GM19468 (cell line): Measurements from ENCODE around the gene INPP5A.
A peak's percentile ranks its signal among the peaks of the same experiment; 100 is the strongest.
"Not testable (repeated sequence)": the region's sequence is repeated elsewhere in the genome, so short reads cannot be mapped to it uniquely, and the experiment has no call there.

Experiments
- ATAC-seq: cut with Tn5 transposase; IDR thresholded peaks from one replicate; pipeline ENCODE4 v1.9.1; 2021; ENCODE audit warnings: mild to moderate bottlenecking, moderate library complexity, moderate number of reproducible peaks; ENCODE audit not compliant: unreplicated experiment; ENCODE audit errors: extremely low read depth

INPP5A gene

DNA sequence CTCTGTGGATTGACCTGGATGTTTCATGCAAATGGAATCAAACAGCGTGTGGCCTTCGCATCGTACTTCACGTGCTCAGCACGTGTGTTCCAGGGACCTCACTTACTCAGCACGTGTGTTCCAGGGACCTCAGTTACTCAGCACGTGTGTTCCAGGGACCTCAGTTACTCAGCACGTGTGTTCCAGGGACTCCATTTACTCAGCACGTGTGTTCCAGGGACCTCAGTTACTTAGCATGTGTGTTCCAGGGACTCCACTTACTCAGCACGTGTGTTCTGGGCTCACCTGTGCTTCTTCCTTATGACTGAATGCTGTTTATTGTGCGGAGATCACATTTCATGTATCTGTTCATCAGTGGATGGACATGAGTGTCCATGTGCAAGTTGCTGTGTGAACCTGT, 22.0 kb downstream of the INPP5A start:
- ATAC-seq: no peak

DNA sequence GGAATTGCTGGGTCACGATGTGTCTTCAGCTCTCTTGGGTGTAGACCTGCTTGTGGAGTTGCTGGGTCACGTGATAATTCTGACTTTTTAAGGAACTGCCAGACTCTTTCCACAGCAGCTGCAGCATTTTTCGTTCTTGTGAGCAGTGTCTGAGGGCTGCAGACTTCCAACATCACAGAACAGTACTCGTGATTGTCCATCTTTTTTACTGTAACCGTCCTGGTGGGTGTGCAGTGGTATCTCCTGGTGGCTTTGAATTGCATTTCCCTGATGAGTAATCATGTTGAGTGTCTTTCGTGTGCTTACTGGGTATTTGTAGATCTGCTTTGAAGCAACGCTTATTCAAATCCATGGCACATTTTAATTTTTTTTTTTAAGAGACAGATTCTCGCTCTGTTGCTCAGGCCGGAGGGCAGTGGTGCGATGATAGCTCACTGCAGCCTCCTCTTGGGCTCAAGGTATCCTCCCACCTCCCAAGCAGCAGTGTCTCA, 22.7 kb downstream of the INPP5A start:
- ATAC-seq: no peak

DNA sequence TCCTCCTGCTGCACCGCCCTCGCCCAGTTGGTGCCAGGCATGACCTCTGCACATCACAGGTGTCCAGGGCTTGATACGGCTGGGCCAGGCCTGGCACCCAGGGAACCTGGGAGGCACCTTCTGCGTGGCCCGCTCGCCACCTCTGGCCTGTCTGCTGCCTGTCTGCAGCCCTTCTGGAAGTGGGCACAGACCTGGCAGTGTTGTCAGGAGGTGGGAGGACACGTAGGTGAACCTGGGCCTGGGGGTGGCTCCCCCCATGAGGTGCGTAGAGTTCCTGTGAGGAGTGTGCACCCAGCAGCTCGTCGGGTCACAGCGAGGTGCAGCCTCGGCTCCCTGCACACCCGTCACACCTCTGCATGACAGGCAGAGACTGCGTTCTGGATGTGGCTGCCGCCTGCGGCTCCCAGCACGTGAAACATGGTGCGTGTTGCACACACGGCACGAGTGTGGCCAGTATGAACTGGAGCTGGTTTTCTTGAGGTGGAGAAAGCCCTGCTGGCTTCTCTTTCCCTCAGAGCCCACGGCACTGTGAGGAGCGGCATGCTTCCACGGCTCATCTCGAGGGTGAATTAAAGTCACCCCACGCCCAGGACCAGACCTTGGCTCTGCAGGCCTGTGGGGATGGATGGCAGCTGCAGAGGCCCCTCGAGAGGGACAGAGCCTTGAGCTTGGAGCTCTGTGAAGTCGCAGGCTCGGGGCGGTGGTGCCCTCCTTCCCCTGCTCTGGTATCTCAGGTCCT, 24.8 kb downstream of the INPP5A start:
- ATAC-seq: no peak

DNA sequence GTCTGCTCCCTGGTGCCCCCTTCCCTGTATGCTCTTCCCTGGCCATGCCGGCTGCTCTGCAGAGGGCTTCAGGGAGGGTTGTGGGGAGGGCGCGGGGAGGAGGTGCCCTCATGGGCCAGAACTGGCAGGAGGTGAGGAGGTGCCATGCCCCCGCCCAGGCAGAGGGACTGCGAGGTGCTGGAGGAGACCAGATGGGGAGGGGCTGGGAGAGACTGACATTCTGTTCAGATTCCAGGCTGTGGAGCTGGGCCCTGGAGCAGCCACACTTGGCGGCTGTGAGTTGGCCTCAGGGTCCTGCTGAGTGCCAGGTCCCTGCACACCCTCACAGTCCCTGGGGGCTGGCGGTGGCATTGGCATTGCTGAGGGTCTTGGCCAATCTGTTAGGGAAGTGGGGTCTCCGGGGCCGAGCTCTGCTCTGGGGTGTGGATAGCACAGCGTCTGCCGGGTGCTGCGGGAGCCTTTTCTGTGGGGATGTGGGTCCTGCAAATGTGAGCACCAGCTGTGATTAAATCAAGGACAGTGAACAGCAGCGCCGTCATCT, 25.4 kb downstream of the INPP5A start:
- no peak for ATAC-seq

DNA sequence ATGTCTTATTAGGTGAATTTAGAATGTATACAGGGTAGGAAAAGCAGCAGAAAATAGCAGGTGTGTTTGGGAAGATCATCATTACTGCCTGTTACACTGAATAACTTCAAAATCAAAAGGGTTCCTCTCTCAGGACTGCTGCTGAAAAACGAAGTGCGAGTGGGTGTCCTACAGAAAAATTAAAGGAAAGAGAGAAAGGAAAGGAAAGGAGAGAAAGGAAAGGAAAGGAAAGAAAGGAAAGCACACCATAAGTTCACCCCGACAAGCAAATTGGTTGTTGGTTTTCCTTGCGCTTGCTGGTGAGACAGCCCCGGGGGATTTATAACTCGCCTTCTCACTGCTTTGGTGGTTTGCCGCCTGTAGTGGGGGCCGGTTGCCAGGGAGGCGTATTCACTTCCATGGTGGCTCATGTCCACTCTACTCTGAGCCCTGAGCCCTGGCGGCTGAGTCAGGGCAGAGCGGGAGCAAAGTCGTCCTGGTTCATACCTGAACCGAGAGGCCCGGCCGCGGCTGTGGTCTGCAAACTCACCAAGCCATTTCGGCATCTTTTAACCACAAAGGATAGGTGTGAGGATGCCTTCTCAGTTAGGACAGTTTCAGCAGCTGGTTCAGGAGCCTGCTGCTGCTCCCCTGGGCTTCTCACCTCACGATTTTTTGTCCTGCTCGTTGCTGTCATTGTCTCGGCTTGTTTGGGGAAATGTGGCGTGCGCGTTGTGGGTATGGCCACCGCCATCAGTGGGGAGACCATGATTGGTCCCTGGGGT, 26.1 kb downstream of the INPP5A start:
- ATAC-seq: peak; percentile 76

DNA sequence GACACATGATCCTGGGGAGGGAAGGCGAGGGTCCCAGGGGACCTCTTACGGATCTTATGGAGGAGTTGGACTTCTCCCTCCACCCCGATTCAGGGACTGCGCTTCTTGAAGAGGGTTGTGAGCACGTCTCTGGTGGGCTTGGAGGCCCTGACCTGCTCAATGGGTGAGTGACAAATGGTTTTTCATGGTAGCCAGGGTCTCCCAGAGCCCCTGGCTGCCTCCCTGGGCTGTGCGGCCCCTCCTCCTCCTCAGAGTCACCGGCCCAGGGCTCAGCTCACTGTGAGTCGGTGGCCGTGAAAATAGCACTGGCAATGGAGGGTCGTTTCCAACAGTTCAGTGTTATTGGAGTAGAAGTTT, 26.6 kb downstream of the INPP5A start:
- ATAC-seq: no peak

DNA sequence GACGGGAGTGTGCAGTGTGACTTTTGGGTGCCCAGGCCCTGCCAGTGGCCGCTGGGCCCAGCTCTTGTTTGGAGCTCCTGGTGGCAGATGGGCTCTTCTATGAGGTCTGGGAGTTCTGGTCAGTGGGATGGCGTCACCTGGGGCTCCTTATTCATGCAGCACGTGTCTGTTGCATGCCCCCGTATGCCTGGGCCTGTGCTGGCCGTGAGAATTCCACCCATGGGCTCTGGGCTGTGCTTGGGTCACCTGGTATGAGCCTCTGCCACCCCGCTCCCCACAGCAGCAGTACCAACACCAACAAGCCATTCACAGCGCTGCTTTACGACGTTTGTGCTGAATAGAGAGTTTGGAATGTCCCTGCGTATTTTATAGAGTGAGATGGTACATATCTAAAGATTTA, 27.1 kb downstream of the INPP5A start:
- ATAC-seq: no peak

DNA sequence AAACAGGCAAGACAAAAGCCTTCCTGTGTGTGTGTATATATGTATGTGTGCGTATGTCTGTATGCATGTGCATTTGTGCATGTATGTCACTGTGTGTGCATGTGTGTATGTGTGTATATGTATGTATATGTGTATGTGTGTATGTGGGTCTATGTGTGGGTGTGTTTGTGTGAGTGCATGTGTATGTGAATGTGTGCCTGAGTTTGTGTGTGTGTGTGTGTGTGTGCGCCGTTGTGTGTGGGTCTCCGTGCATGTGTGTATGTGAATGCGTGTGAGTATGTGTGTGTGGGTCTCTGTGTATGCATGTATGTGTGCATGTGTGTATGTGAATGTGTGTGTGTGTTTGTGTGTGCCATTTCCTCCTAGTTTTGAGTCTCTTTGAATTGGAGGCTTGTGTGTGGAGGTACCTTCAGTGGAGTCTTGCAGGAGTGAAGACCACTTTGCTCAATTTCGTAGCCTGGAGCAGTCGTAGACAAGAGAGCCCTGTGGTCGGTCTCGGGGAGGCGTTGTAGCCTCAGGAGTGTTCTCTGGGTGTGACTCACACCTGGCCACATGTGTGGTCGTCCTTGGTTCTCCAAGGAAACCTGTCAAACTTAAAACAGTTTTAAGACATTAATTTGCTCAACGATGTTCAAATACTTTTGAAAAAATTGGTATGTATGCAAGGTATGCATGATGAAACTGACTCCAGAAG, 28.1 kb downstream of the INPP5A start:
- ATAC-seq: no peak

DNA sequence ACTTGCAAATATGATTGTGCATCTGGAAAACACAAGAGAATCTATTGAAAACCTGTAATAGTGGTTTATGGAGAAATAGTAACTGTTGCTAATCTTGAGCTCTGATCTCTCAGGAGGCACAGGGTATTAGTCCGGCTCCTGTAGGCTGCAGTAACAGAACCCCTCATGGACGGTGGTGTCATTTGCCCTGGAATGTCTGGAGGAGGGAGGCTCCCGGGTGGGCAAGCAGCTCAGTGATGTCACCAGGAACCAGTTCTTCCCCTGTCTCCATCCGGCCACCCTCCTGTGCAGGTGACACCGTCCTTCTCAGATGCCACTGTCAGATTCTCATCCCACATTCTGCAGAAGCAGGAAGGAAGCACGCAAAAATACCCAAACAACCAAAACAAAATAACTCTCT, 29.3 kb downstream of the INPP5A start:
- ATAC-seq: no peak

DNA sequence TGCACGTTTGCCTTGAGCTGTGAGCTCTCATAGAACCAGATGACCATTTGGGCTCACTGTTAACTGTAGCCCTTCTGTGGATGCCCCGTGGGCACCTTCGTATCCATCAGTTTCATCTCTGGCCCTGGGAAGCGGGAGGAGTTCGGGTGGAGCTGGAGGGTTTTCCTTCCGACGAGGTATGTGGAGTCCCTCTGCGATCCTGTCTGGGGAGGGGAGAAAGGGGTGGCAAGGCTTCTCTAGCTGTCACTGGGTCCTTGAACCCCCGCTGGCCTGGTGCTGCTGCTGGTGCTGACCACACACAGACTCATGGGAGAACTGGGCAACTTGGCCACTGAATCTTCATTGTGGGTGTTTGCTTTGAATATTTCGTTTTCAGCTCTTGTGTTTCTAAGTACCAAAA, 32.7 kb downstream of the INPP5A start:
- no peak for ATAC-seq

DNA sequence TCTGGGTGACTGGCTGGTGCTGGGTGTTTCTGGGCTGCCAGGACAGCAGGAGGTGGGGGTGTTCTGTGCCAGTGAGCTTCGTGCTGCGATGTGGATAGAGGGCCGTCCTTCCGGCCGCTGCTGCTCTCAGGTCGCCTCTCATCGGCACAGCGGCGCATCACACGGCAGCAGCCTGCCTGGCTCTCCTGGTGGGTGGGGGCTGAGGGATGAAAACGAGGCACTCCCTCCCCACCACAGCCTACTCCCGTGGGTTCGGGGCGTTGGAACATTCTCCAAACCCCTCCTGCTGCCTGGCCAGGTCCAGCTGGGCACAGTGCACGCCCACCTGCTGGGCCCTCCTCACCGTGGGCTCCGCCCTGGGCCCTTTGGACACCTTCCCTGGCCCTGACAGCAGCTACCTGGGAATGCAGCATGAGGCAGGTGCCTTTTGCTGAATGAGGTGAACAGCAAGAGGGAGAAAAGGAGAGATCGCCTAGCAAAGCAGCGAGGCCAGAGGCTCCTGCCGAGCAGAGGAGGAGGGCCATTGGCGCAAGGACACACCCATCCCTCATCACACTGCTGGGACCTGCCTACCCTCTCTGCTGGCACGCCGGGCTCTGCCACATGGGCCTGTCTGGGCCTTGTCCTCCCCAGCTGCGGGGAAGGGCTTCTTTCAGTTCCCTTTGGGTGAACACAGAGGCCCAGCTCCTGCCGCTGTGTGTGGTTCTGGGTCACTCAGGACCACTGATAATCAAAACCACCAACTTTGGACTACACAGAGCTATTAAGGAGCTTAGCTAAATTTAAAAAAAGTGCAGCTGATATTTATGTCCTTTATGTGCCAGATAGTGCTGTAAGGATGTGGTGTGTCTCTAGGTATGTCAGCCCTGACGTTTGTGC, 33.4 kb downstream of the INPP5A start:
- ATAC-seq: peak; percentile 49

DNA sequence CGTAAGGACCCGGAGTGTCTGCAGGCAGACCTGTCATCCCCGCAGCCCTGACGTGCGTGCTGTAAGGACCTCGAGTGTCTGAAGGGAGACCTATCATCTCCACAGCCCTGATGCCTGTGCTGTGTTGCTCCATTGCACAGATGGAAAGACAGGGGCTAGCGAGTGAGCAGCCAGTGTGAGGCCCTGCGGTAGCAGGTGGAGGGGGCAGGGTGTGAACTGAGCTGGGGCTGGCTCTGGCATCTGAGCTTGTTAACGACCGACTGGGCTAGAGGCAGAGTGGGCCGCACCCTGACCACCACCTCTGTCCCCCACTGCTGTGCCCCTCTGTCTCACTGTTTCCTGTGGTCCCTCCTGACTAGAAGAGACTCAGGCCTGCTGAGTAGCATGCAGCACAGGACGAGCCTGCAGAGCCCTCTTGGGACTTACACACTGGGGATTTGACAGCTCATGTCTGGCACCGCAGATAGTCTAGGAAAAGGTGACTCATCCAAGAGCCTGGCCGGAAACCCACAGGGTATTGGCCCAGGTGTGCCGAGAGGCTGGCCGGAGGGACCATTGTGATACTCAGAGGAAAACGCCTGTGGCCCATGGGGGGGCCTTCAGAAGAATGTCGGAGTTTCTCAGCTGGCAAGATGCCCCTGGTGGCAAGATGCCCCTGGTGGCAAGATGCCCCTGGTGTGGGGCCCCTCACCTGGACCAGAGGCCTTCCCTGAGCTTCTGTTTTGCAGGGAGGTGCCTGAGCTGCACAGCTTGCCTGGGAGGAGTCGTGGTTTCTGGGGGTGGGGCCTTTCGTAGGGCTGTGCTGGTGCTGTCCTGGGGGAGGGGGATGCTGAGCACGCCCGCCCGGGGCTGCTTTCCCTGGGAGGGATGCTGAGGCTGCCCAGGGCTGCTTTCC, 34.3 kb downstream of the INPP5A start:
- ATAC-seq: peak; percentile 61

DNA sequence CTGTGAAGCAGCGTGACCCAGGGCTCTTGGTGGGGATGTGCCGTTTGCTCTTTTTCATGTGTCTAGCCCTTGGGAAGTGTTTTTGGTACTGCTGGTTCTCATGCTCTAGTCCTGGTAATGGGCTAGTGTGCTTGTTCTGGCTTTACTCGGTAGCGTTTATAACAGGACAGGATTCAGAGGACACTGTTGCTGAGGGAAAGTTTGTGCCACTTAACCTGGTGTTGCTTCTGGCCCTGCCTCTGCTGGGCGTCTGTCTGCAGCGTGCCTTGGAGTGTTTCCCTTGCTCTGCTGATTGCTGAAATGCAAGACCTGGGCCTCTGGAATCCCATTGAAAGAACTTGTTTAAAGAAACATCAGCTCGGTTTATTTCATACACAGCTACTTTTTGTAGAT, 35.0 kb downstream of the INPP5A start:
- ATAC-seq: no peak

DNA sequence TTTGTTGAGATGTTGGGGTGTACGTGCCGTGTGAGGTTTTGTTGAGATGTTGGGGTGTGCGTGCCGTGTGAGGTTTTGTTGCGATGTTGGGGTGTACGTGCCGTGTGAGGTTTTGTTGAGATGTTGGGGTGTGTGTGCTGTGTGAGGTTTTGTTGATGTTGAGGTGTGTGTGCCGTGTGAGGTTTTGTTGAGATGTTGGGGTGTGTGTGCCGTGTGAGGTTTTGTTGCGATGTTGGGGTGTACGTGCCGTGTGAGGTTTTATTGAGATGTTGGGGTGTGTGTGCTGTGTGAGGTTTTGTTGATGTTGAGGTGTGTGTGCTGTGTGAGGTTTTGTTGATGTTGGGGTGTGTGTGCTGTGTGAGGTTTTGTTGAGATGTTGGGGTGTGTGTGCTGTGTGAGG, 35.4 kb downstream of the INPP5A start:
- ATAC-seq: not testable (repeated sequence)

DNA sequence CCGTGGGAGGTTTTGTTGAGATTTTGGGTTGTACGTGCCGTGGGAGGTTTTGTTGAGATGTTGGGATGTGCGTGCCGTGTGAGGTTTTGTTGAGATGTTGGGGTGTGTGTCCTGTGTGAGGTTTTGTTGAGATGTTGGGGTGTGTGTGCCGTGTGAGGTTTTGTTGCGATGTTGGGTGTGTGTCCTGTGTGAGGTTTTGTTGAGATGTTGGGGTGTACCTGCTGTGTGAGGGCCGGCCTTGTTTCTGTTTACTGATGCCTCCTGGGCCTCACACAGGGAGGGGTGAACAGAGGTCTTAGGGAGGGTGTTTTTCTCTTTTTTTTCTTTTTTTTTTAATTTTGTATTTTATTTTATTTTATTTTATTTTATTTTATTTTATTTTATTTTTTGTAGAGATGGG, 36.7 kb downstream of the INPP5A start:
- ATAC-seq: no peak

DNA sequence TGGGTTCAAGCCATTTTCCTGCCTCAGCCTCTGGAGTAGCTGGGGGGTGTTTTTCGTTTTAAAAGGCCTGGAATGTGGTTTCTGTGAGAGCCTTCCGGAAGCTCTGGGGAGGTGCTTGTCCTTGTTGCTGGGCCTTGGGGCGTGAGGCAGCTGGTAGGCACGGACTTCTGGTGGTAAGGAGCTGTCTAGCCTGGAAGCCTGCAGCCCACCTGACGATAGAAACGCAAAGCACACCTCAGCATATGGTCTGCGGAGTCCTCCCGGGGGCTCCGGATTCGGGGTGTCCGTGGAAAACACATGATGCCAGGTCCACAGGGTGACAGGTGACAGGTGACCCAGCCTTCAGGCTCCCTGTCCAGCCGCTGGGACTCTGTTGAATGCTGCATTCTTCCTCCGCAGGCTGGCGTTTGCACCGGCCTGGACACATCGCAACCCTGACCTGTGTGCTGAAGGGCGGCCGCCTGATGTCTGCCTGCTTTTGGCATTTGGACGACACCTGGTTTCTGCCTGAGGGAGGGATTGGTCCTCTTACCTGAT, 37.3 kb downstream of the INPP5A start:
- ATAC-seq: no peak

DNA sequence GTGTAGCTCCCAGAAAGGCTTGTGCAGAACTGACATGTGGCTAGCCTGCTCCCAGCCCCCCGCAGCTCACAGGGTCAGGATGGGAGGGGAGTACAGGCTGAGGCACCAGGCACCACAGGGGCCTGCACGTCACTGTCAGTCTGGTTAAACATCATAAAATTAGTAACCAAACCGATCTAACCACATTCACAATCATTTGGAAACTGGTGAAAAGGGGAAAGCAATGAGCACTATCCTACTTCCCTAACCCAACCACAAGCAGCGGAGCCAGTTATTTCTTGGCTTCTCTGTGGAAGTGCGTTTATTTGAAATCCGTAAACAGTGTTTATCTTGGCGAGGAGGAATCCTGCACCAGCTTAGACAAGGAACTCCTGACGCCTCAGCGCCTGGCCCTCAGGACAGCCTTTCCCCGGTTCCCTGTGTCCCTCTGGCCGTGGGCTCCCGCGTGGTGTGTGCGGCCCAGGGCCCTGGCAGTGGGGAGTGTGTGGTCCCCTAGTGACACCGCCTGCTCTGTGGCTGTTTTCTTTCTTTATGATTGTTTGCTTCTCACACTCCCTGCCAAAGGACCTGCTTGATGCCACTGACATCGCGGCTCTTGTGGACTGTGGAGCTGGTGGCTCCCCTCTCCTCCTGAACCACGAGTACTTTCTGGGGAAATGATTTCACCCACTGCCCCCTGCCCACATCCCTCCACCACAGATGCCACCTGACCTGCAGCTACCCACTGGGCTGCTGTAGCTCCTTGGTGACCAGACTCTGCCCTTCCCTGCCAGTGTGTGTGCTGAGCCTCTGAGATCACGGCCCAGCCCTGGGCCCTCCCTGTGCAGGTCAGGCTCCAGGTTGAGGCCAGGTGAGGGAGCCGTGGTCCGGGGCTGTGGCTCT, 38.0 kb downstream of the INPP5A start:
- ATAC-seq: no peak
